ENCODE results near the gene RTKN2. TPM values are rescaled to one million over a fixed set of nuclear protein-coding genes. Genes with fewer than 3 reads are reported as not detected.

The RTKN2 gene
- total RNA-seq, 1 experiment from 2014 or later, result 14.4 TPM

GRCh38 chr10:62183442-62183841 lies 85.2 kb downstream of the RTKN2 start:
- no peaks in the 10 kb centered on the region for H3K79me2 ChIP-seq (ENCODE audit: insufficient read depth, low read length)
- H4K8ac ChIP-seq (replicated peaks; ENCODE audit: insufficient read length, low read depth, low read length), result no peak overlapping the region
- no peaks in the 10 kb centered on the region for H3K79me1 ChIP-seq (ENCODE audit: insufficient read depth, low read depth, low read length, poor library complexity, severe bottlenecking)
- peaks cover under 1 to 10% (median 2%) of the 10 kb centered on the region in 3 experiments; a peak in 3 of 7 replicates for H3K36me3 Mint-ChIP-seq (ENCODE audit: insufficient read depth in 1 of 3, low read depth in 3 of 3)
- H3K14ac ChIP-seq (ENCODE audit: insufficient read depth, low read length), result no peak overlapping the region
- H2AFZ ChIP-seq (ENCODE audit: low read length), result no peak overlapping the region
- no peak overlapping the region for H3K4me2 ChIP-seq (ENCODE audit: insufficient read depth, insufficient read length, low read length)
- no peak overlapping the region for H3T11ph ChIP-seq (ENCODE audit: low read length)
- H3K27me3 Mint-ChIP-seq (ENCODE audit: low read depth), result no peaks in the 10 kb centered on the region
- H3K9ac ChIP-seq (ENCODE audit: extremely low read depth, insufficient read length, low read length), result no peak overlapping the region
- no peak overlapping the region for H3K18ac ChIP-seq (ENCODE audit: insufficient read length, low read depth, low read length)
- H2BK12ac ChIP-seq (ENCODE audit: insufficient read length, low read depth, low read length), result no peak overlapping the region
- H3K23ac ChIP-seq (ENCODE audit: insufficient read length, low read depth, low read length), result no peak overlapping the region
- no peak overlapping the region for H3K4ac ChIP-seq (ENCODE audit: low read depth, low read length)
- no peaks in the 10 kb centered on the region for H3K23me2 ChIP-seq (ENCODE audit: insufficient read length, low read depth, low read length, poor library complexity, severe bottlenecking)
- peaks cover 0 to 3% of the 10 kb centered on the region in 2 experiments; a peak in 1 of 5 replicates for H3K9me3 Mint-ChIP-seq
- H4K20me1 ChIP-seq (ENCODE audit: control insufficient read depth, insufficient read depth, insufficient read length), result no peaks in the 10 kb centered on the region
- no peak overlapping the region for H2AK5ac ChIP-seq (ENCODE audit: insufficient read length, low read length)
- no peak for TF ChIP-seq CTCF (conservative IDR thresholded peaks at IDR 0.05)
- H3K4me1 ChIP-seq (ENCODE audit: insufficient read depth, low read length), result no peaks in the 10 kb centered on the region
- DNase-seq, result no peak
- no peaks in the 10 kb centered on the region for H3K9me3 ChIP-seq (ENCODE audit: control insufficient read depth, low read depth, low read length)
- no peak overlapping the region for H3K27ac ChIP-seq (ENCODE audit: insufficient read length, low read depth, low read length)
- no peak overlapping the region for H4K91ac ChIP-seq (ENCODE audit: insufficient read length, low read depth, low read length)
- no peak overlapping the region for H3K27ac Mint-ChIP-seq
- no peak overlapping the region for H2BK120ac ChIP-seq (ENCODE audit: low read depth, low read length, poor library complexity, severe bottlenecking)
- H2BK5ac ChIP-seq (ENCODE audit: insufficient read length, low read length), result no peak overlapping the region
- WGBS (ENCODE audit: extremely low coverage, insufficient read length, low lambda C conversion rate), result no CpG with 5 or more reads among the region's 3 CpGs
- H3K56ac ChIP-seq (ENCODE audit: insufficient read length, low read depth, low read length), result no peak overlapping the region
- no peak overlapping the region for H2BK20ac ChIP-seq (ENCODE audit: low read depth, low read length, poor library complexity, severe bottlenecking)
- H3K27me3 ChIP-seq (ENCODE audit: insufficient read depth, low read length), result no peaks in the 10 kb centered on the region
- H4K5ac ChIP-seq (ENCODE audit: insufficient read length, low read depth, low read length), result no peak overlapping the region
- H2BK15ac ChIP-seq (ENCODE audit: low read depth, low read length), result no peak overlapping the region
- H3K4me1 Mint-ChIP-seq, result peaks cover 13 to 19% of the 10 kb centered on the region in 2 experiments
- H3K4me3 Mint-ChIP-seq, result no peak overlapping the region

Data from H9 (cell line).